GM21717 (cell line): ENCODE data around the gene TACR1.
A peak's percentile ranks its signal among the peaks of the same experiment; 100 is the strongest.
"Not testable (repeated sequence)": the region's sequence is repeated elsewhere in the genome, so short reads cannot be mapped to it uniquely, and the experiment has no call there.

Experiments used
- ATAC-seq: cut with Tn5 transposase; IDR thresholded peaks from one replicate; pipeline ENCODE4 v1.9.1; 2021; ENCODE audit warnings: mild to moderate bottlenecking, moderate library complexity; ENCODE audit not compliant: unreplicated experiment

The TACR1 gene

GRCh38 chr2:75094405-75094804, 104.9 kb downstream of the TACR1 start:
- ATAC-seq: no peak

GRCh38 chr2:75090770-75091515, 108.4 kb downstream of the TACR1 start:
- no peak for ATAC-seq

- no peak for ATAC-seq
Observed at GRCh38 chr2:75089471-75089870, 109.8 kb downstream of the TACR1 start.

GRCh38 chr2:75088791-75089190, 110.5 kb downstream of the TACR1 start:
- ATAC-seq: no peak

- ATAC-seq: no peak
Observed at GRCh38 chr2:75087736-75088135, 111.6 kb downstream of the TACR1 start.

- ATAC-seq: no peak
Observed at GRCh38 chr2:75079575-75079974, 119.7 kb downstream of the TACR1 start.

- no peak for ATAC-seq
Observed at GRCh38 chr2:75077909-75078308, 121.4 kb downstream of the TACR1 start.

- no peak for ATAC-seq
Observed at GRCh38 chr2:75076088-75076487, 123.2 kb downstream of the TACR1 start.

GRCh38 chr2:75074708-75075107, 124.6 kb downstream of the TACR1 start:
- peak; percentile 49 for ATAC-seq

- no peak for ATAC-seq
Observed at GRCh38 chr2:75074228-75074627, 125.1 kb downstream of the TACR1 start.

- no peak for ATAC-seq
Observed at GRCh38 chr2:75071766-75072165, 127.6 kb downstream of the TACR1 start.

GRCh38 chr2:75068546-75068945, 130.8 kb downstream of the TACR1 start:
- no peak for ATAC-seq

GRCh38 chr2:75067506-75067905, 131.8 kb downstream of the TACR1 start:
- ATAC-seq: no peak

GRCh38 chr2:75066121-75066902, 133.0 kb downstream of the TACR1 start:
- no peak for ATAC-seq

- ATAC-seq: no peak
Observed at GRCh38 chr2:75065402-75066008, 133.8 kb downstream of the TACR1 start.

GRCh38 chr2:75064691-75065396, 134.5 kb downstream of the TACR1 start:
- no peak for ATAC-seq

- ATAC-seq: no peak
Observed at GRCh38 chr2:75063906-75064305, 135.4 kb downstream of the TACR1 start.

GRCh38 chr2:75058427-75058826, 140.9 kb downstream of the TACR1 start:
- no peak for ATAC-seq

GRCh38 chr2:75057150-75057549, 142.2 kb downstream of the TACR1 start:
- not testable (repeated sequence) for ATAC-seq

GRCh38 chr2:75055820-75056675, 143.3 kb downstream of the TACR1 start:
- ATAC-seq: no peak
